Measurements from ENCODE around the gene WFDC1. TPM values are rescaled to one million over a fixed set of nuclear protein-coding genes. Genes with fewer than 3 reads are reported as not detected.
A peak's percentile ranks its signal among the peaks of the same experiment; 100 is the strongest.

Gene WFDC1
- total RNA-seq, 4 donors from 2014 or later: 0.77 to 13.3 (median 5.7) TPM

- no peaks in the 10 kb centered on the region for H3K36me3 ChIP-seq
- no peaks in the 10 kb centered on the region for H3K9me3 ChIP-seq
- H3K27me3 ChIP-seq: no peaks in the 10 kb centered on the region
- H3K4me1 ChIP-seq: peaks cover 0 to 8% of the 10 kb centered on the region in 2 donors
- no peak for DNase-seq
- TF ChIP-seq CTCF (IDR thresholded peaks at IDR 0.05): no peak
- TF ChIP-seq POLR2A (IDR thresholded peaks at IDR 0.05): no peak
- no peak overlapping the region for H3K4me3 ChIP-seq
- intact Hi-C loops (cut with DNase I; ENCODE audit: low total_unique reads): no loop called here
- no peak overlapping the region for H3K27ac ChIP-seq
Observed at GRCh38 chr16:84298376-84298899, 3.8 kb downstream of the WFDC1 start.

GRCh38 chr16:84299734-84300440 lies 5.2 kb downstream of the WFDC1 start:
- Histone ChIP-seq H3K4me1 (peaks cover 0 to 3% of the 10 kb centered on the region in 2 donors), H3K4me3 (no peak overlapping the region), H3K36me3 (no peaks in the 10 kb centered on the region), H3K27me3 (no peaks in the 10 kb centered on the region), H3K27ac (no peak overlapping the region), H3K9me3 (no peaks in the 10 kb centered on the region)
- no peak for DNase-seq
- no peak for TF ChIP-seq CTCF (IDR thresholded peaks at IDR 0.05)
- intact Hi-C loops (cut with DNase I; ENCODE audit: low total_unique reads): no loop called here

GRCh38 chr16:84302111-84302954 lies 7.7 kb downstream of the WFDC1 start:
- no peaks in the 10 kb centered on the region for H3K36me3 ChIP-seq
- intact Hi-C loops (cut with DNase I; ENCODE audit: low total_unique reads): no loop called here
- H3K4me3 ChIP-seq: no peak overlapping the region
- peak overlapping the region; percentile 28 to 78 for H3K27ac ChIP-seq
- TF ChIP-seq CTCF (IDR thresholded peaks at IDR 0.05) (no peak), POLR2A (IDR thresholded peaks at IDR 0.05) (no peak)
- no peaks in the 10 kb centered on the region for H3K27me3 ChIP-seq
- no peak for DNase-seq
- peaks cover 0 to 3% of the 10 kb centered on the region in 2 donors for H3K4me1 ChIP-seq
- no peaks in the 10 kb centered on the region for H3K9me3 ChIP-seq

GRCh38 chr16:84303023-84303422 lies 8.3 kb downstream of the WFDC1 start:
- intact Hi-C loops (cut with DNase I; ENCODE audit: low total_unique reads): no loop called here
- H3K4me1 ChIP-seq: peaks cover 0 to 3% of the 10 kb centered on the region in 2 donors
- DNase-seq: peak; percentile 25 to 33
- H3K27ac ChIP-seq: peak overlapping the region; percentile 28 to 78
- no peaks in the 10 kb centered on the region for H3K9me3 ChIP-seq
- TF ChIP-seq CTCF (IDR thresholded peaks at IDR 0.05) (no peak), POLR2A (IDR thresholded peaks at IDR 0.05) (no peak)
- H3K27me3 ChIP-seq: no peaks in the 10 kb centered on the region
- no peak overlapping the region for H3K4me3 ChIP-seq
- H3K36me3 ChIP-seq: no peaks in the 10 kb centered on the region

- H3K4me3 ChIP-seq: no peak overlapping the region
- no peaks in the 10 kb centered on the region for H3K36me3 ChIP-seq
- no peaks in the 10 kb centered on the region for H3K9me3 ChIP-seq
- DNase-seq: no peak
- TF ChIP-seq POLR2A (IDR thresholded peaks at IDR 0.05) (no peak), CTCF (IDR thresholded peaks at IDR 0.05) (no peak)
- intact Hi-C loops (cut with DNase I; ENCODE audit: low total_unique reads): no loop called here
- peaks cover 0 to 3% of the 10 kb centered on the region in 2 donors for H3K4me1 ChIP-seq
- peak overlapping the region; percentile 28 to 54 for H3K27ac ChIP-seq
- no peaks in the 10 kb centered on the region for H3K27me3 ChIP-seq
Observed at GRCh38 chr16:84303516-84303915, 8.8 kb downstream of the WFDC1 start.

Measured in uterus (tissue), 4 donors.